Neural progenitor cell (in vitro differentiated cells): ENCODE data around the gene GATAD2A. TPM values are rescaled to one million over a fixed set of nuclear protein-coding genes. Genes with fewer than 3 reads are reported as not detected.

ENCODE experiments used
- DNase-seq: peaks from one replicate; pipeline ENCODE4 v3.0.0-alpha.2; 2016; ENCODE audit warnings: low spot score
- H2AFZ ChIP-seq: fragments of 200-600 bp; sonication (generic); replicated peaks from 2 replicates; pipeline ENCODE4 v1.6.1; 2016; ENCODE audit warnings: antibody characterized with exemption
- H3F3A ChIP-seq: fragments of 200-600 bp; sonication (generic); 2 replicates; pipeline ENCODE4 v1.6.1; 2016; ENCODE audit warnings: antibody characterized with exemption, low read depth
- H3K27ac ChIP-seq: fragments of 200-600 bp; sonication (generic); 2 replicates; pipeline ENCODE4 v1.5.1; 2016; ENCODE audit warnings: mild to moderate bottlenecking
- H3K27me3 ChIP-seq: fragments of 200-600 bp; sonication (generic); 2 replicates; pipeline ENCODE4 v1.6.1; 2016; ENCODE audit warnings: mild to moderate bottlenecking, moderate library complexity
- H3K36me3 ChIP-seq: fragments of 200-600 bp; sonication (generic); 2 replicates; pipeline ENCODE4 v1.5.1; 2016
- H3K4me1 ChIP-seq: fragments of 200-600 bp; sonication (generic); 2 replicates; pipeline ENCODE4 v1.6.1; 2016; ENCODE audit warnings: mixed run types
- H3K4me2 ChIP-seq: fragments of 200-600 bp; sonication (generic); 2 replicates; pipeline ENCODE4 v1.6.1; 2016
- H3K4me3 ChIP-seq: fragments of 200-600 bp; sonication (generic); 2 replicates; pipeline ENCODE4 v1.5.1; 2016
- H3K79me2 ChIP-seq: fragments of 200-600 bp; sonication (generic); 2 replicates; pipeline ENCODE4 v1.6.1; 2016; ENCODE audit warnings: low read depth
- H3K9ac ChIP-seq: fragments of 200-600 bp; sonication (generic); 2 replicates; pipeline ENCODE4 v1.6.1; 2016
- H3K9me3 ChIP-seq: fragments of 200-600 bp; sonication (generic); 2 replicates; pipeline ENCODE4 v1.5.1; 2016; ENCODE audit warnings: low read depth
- H4K20me1 ChIP-seq: fragments of 200-600 bp; sonication (generic); 2 replicates; pipeline ENCODE4 v1.6.1; 2016; ENCODE audit warnings: low read depth
- H3K27ac Mint-ChIP-seq: 3 replicates; pipeline ENCODE4 v1.8.0; 2021; ENCODE audit warnings: mixed read lengths
- H3K27me3 Mint-ChIP-seq: 2 replicates; pipeline ENCODE4 v1.8.0; 2022; ENCODE audit warnings: low read depth, mild to moderate bottlenecking, inconsistent platforms, moderate library complexity, mixed read lengths; ENCODE audit not compliant: insufficient read depth
- H3K36me3 Mint-ChIP-seq: 3 replicates; pipeline ENCODE4 v1.8.0; 2021; ENCODE audit warnings: mixed read lengths
- H3K4me1 Mint-ChIP-seq: 3 replicates; pipeline ENCODE4 v1.8.0; 2021; ENCODE audit warnings: mixed read lengths
- H3K4me3 Mint-ChIP-seq: 3 replicates; pipeline ENCODE4 v1.8.0; 2021; ENCODE audit warnings: mild to moderate bottlenecking, moderate library complexity, mixed read lengths
- H3K9me3 Mint-ChIP-seq: 3 replicates; pipeline ENCODE4 v1.8.0; 2020; ENCODE audit warnings: mixed read lengths
- EZH2 ChIP-seq: fragments of 200-600 bp; sonication (generic); IDR thresholded peaks from 2 replicates; pipeline ENCODE4 v1.6.1; 2017; ENCODE audit warnings: antibody characterized with exemption, mild to moderate bottlenecking, moderate library complexity
- EZH2phosphoT487 ChIP-seq: fragments of 200-600 bp; sonication (generic); IDR thresholded peaks from 2 replicates; pipeline ENCODE4 v1.6.1; 2017; ENCODE audit warnings: antibody characterized with exemption
- total RNA-seq: library from RNA; depleted of rRNA; stranded (reverse); fragments of >200 nt; gene quantifications from 2 replicates; pipeline ENCODE4 v1.2.3, GENCODE V29; 2015; ENCODE audit warnings: low replicate concordance
- TF ChIP-seq, protein P1 (sequence below): fragments of 200-600 bp; sonication (generic); IDR thresholded peaks from 2 replicates; pipeline ENCODE4 v1.5.1; 2017; ENCODE audit warnings: antibody characterized with exemption, mild to moderate bottlenecking

The GATAD2A gene
- total RNA-seq, 1 donor from 2014 or later: 37.9 TPM

DNA sequence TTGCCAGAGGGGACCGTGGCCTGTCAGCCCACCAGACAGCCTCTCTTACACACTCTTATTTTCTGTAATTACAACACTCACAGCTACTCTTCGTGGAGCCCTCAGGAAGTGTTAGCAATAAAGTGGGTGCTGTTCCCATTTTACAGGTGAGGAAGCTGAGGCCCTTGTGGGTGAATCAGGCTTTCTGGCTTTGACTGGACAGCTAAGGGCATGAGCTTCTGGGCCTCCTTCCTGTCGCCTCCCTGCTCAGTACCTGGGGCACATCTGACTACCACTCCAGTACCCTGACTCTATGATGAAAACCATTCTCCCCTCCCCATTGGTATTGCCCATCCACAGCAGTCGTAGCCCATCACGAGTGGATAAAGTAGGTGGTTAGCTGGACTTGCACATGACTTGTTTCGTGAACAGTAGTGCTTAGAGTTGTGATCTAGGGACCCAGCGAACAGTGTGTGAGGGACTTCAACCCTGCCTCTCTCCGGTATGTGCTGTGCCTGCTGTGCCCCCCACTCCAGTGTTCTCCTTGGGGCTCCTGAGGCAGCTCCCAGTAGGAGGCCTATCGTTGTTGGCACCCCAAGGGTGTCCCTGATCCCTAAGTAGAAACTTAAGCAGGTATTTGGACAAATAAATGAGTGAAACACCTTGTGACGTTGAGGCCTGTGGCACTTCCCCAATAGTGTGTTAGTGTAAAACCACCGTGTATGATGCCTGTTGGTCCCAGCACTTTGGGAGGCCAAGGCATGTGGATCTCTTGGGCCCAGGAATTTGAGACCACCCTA is 38.6 kb downstream of the GATAD2A start:
- H3K27ac Mint-ChIP-seq: no peak overlapping the region
- H3K4me2 ChIP-seq: no peak overlapping the region
- no peaks in the 10 kb centered on the region for H3K9me3 Mint-ChIP-seq
- peaks cover 16% of the 10 kb centered on the region for H3K4me1 Mint-ChIP-seq
- peaks cover 78% of the 10 kb centered on the region for H4K20me1 ChIP-seq
- no peaks in the 10 kb centered on the region for H3K27me3 ChIP-seq
- no peaks in the 10 kb centered on the region for H3F3A ChIP-seq
- no peak for DNase-seq
- peaks cover 12% of the 10 kb centered on the region for H3K4me1 ChIP-seq
- TF ChIP-seq, protein P1, sequence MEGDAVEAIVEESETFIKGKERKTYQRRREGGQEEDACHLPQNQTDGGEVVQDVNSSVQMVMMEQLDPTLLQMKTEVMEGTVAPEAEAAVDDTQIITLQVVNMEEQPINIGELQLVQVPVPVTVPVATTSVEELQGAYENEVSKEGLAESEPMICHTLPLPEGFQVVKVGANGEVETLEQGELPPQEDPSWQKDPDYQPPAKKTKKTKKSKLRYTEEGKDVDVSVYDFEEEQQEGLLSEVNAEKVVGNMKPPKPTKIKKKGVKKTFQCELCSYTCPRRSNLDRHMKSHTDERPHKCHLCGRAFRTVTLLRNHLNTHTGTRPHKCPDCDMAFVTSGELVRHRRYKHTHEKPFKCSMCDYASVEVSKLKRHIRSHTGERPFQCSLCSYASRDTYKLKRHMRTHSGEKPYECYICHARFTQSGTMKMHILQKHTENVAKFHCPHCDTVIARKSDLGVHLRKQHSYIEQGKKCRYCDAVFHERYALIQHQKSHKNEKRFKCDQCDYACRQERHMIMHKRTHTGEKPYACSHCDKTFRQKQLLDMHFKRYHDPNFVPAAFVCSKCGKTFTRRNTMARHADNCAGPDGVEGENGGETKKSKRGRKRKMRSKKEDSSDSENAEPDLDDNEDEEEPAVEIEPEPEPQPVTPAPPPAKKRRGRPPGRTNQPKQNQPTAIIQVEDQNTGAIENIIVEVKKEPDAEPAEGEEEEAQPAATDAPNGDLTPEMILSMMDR: no peak
- TF ChIP-seq EZH2phosphoT487 (no peak), EZH2 (no peak)
- H3K79me2 ChIP-seq: peaks cover 99% of the 10 kb centered on the region
- no peak overlapping the region for H3K9ac ChIP-seq
- no peak overlapping the region for H3K27ac ChIP-seq
- H3K27me3 Mint-ChIP-seq: peaks cover 2% of the 10 kb centered on the region
- H3K36me3 ChIP-seq: no peaks in the 10 kb centered on the region
- peaks cover 12% of the 10 kb centered on the region for H3K36me3 Mint-ChIP-seq
- H3K4me3 Mint-ChIP-seq: no peak overlapping the region
- H3K9me3 ChIP-seq: no peaks in the 10 kb centered on the region
- H2AFZ ChIP-seq: no peak overlapping the region
- H3K4me3 ChIP-seq: no peak overlapping the region

DNA sequence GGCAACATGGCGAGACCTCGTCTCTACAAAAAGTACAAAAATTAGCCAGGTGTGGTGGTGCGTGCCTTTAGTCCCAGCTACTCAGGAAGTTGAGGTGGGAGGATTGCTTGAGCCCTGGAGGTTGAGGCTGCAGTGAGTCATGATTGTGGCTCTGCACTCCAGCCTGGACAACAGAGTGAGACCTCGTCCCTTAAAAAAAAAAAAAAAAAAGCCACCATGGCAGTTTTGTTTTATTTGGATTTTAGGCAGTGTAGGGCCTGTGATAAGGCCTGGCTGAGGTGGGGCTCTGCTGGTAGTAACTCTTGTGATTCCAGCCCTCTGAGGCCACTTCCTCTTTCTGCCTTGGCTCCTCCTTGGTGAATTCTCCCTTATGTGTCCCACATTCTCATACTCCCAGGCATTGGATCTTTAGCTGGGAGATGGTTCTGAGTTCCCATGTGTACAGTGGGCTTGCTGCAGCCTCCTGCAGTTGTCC is 39.2 kb downstream of the GATAD2A start:
- Histone ChIP-seq H3K4me1 (peaks cover 12% of the 10 kb centered on the region), H3K79me2 (peaks cover 99% of the 10 kb centered on the region), H4K20me1 (peaks cover 79% of the 10 kb centered on the region), H3K9me3 (no peaks in the 10 kb centered on the region), H3K27me3 (no peaks in the 10 kb centered on the region), H3K4me3 (no peak overlapping the region), H3K9ac (no peak overlapping the region), H3K27ac (no peak overlapping the region), H3F3A (no peaks in the 10 kb centered on the region), H3K4me2 (no peak overlapping the region), H3K36me3 (no peaks in the 10 kb centered on the region), H2AFZ (no peak overlapping the region)
- H3K4me1 Mint-ChIP-seq: peaks cover 16% of the 10 kb centered on the region
- no peak overlapping the region for H3K27ac Mint-ChIP-seq
- H3K9me3 Mint-ChIP-seq: no peaks in the 10 kb centered on the region
- DNase-seq: no peak
- H3K36me3 Mint-ChIP-seq: peaks cover 10% of the 10 kb centered on the region
- no peak overlapping the region for H3K4me3 Mint-ChIP-seq
- H3K27me3 Mint-ChIP-seq: peaks cover 2% of the 10 kb centered on the region
- TF ChIP-seq, protein P1: no peak
- no peak for TF ChIP-seq EZH2
- TF ChIP-seq EZH2phosphoT487: no peak

DNA sequence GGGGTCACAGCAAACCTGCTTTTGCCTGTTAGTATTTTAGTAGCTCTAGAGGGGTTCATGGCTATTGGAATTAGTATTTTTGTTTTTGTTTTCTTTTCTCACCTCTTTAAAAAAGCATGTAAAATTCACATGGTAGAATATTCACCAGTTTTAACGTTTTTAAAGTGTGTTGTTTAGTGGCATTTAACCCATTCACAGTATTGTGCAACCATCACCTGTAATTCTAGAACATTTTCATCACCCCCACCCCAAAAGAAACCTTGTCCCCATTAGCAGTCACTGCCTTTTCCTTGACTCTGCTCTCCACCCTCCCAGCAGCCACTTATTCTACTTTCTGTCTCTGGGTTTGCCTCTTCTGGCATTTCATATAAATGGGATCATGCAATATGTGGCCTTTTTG is 39.8 kb downstream of the GATAD2A start:
- H3K79me2 ChIP-seq: peaks cover 99% of the 10 kb centered on the region
- no peaks in the 10 kb centered on the region for H3F3A ChIP-seq
- H3K4me3 ChIP-seq: no peak overlapping the region
- no peak overlapping the region for H3K9ac ChIP-seq
- peaks cover 84% of the 10 kb centered on the region for H4K20me1 ChIP-seq
- Mint-ChIP-seq H3K4me1 (peaks cover 16% of the 10 kb centered on the region), H3K4me3 (no peak overlapping the region), H3K9me3 (no peaks in the 10 kb centered on the region), H3K36me3 (peaks cover 7% of the 10 kb centered on the region), H3K27me3 (peaks cover 2% of the 10 kb centered on the region), H3K27ac (no peak overlapping the region)
- TF ChIP-seq EZH2 (no peak), EZH2phosphoT487 (no peak)
- TF ChIP-seq, protein P1: no peak
- H3K36me3 ChIP-seq: no peaks in the 10 kb centered on the region
- DNase-seq: no peak
- H3K27ac ChIP-seq: no peak overlapping the region
- H3K9me3 ChIP-seq: no peaks in the 10 kb centered on the region
- no peak overlapping the region for H3K4me2 ChIP-seq
- H2AFZ ChIP-seq: no peak overlapping the region
- H3K4me1 ChIP-seq: peaks cover 12% of the 10 kb centered on the region
- no peaks in the 10 kb centered on the region for H3K27me3 ChIP-seq
